ENCODE results near the gene CHN2. TPM values are rescaled to one million over a fixed set of nuclear protein-coding genes. Genes with fewer than 3 reads are reported as not detected.

CHN2 gene
- total RNA-seq, 1 donor from 2014 or later = 8.0 TPM

DNA sequence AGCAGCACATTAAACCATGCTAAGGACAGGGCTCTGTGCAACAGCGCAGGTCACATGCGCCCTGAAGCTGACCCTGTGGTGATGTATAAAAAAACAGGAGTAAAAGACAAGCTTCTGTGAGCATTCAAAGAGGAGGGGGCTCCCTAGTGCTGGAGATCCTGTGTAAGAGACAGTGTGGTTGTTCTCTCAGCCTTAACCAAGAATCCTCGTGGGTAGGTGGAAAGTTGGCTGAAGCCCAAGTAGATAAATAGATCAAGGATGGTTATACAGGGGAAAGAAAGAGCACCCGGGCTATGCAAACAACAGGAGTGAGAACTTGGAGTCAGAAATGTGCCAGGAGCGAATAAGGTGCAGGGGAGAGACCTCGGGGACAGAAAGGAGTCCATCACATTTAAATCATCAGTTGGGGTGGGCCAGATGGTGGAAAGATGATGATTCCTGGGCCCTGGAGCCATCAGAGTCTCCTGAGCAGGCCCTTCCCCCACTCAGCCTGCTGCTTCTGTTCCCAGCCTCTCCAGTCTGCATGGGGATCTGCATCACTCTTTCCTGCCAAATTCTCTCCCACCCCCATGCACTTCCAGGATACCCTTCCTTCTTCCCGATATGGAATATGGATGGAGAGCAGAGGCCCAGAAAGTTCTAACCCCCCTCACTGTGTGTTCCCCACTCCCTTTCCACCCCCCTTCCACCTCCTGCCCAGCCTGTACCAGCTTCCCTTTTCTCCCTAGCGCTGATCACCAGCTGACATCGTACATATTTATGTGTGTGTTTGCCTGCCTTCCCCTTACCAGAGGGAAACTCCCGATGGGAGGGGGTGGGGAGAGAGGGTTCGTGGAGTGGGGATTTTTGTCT lies 291.0 kb downstream of the CHN2 start:
- no peaks in the 10 kb centered on the region for H3K27me3 Mint-ChIP-seq (ENCODE audit: low read depth)
- peak overlapping the region; percentile 70 for H3K27ac Mint-ChIP-seq
- DNase-seq (ENCODE audit: low spot score in 2 of 2, unreplicated experiment in 2 of 2) = no peak
- TF ChIP-seq, protein P1, sequence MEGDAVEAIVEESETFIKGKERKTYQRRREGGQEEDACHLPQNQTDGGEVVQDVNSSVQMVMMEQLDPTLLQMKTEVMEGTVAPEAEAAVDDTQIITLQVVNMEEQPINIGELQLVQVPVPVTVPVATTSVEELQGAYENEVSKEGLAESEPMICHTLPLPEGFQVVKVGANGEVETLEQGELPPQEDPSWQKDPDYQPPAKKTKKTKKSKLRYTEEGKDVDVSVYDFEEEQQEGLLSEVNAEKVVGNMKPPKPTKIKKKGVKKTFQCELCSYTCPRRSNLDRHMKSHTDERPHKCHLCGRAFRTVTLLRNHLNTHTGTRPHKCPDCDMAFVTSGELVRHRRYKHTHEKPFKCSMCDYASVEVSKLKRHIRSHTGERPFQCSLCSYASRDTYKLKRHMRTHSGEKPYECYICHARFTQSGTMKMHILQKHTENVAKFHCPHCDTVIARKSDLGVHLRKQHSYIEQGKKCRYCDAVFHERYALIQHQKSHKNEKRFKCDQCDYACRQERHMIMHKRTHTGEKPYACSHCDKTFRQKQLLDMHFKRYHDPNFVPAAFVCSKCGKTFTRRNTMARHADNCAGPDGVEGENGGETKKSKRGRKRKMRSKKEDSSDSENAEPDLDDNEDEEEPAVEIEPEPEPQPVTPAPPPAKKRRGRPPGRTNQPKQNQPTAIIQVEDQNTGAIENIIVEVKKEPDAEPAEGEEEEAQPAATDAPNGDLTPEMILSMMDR (IDR thresholded peaks at IDR 0.05; ENCODE audit: unreplicated experiment) = no peak
- no peaks in the 10 kb centered on the region for H3K36me3 Mint-ChIP-seq
- H3K4me1 Mint-ChIP-seq = peaks cover 77% of the 10 kb centered on the region
- no peak overlapping the region for H3K4me3 Mint-ChIP-seq
- no peaks in the 10 kb centered on the region for H3K9me3 Mint-ChIP-seq

DNA sequence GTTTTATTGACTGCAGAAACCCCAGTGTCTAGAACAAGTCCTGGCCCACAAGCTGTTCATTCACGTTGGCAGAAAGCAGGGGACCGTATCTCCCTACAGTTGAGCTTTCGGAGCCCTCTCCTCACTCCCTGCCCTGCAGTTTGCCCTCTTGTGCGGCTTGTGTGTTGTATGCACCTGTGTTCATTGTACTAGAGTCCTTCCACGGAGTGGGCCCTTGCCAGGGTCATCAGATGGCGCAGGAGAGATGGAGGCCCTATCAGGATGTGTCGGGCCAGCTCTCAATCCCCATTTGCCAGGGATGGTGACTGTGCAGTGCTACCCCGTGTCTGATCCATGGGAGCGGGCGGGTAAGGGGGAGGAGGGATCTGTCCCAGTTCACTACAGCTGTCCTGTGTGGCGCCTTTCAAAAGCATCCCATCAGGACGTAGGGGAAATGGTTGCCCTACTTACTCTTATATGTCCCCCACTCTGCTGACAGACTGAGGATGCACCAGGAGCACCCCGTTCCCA lies 291.7 kb downstream of the CHN2 start:
- Mint-ChIP-seq H3K9me3 (no peaks in the 10 kb centered on the region), H3K27me3 (ENCODE audit: low read depth) (no peaks in the 10 kb centered on the region), H3K4me3 (no peak overlapping the region), H3K36me3 (no peaks in the 10 kb centered on the region), H3K4me1 (peaks cover 71% of the 10 kb centered on the region), H3K27ac (peak overlapping the region; percentile 70)
- no peak for DNase-seq (ENCODE audit: low spot score in 2 of 2, unreplicated experiment in 2 of 2)
- TF ChIP-seq, protein P1 (IDR thresholded peaks at IDR 0.05; ENCODE audit: unreplicated experiment) = no peak

DNA sequence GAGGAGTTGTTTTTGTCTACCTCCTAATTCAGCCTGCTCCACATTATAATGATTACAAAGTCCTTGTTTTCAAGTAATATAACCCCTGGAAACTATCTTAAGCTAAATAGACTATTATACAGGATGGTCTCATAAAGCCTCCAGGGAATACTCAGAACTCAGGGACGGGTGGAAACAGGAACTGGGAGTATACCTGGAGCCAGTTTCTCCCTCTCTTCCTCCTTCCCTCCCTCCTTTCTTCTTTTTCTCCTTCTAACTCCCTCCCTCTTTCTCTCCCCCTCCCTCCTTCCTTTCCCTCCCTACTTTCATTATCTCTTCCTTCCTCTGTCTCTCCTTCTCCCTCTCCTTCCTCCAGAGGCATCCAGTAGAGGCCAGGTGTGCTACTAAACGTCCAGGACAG lies 292.8 kb downstream of the CHN2 start:
- H3K27ac Mint-ChIP-seq = peak overlapping the region; percentile 89
- H3K4me3 Mint-ChIP-seq = no peak overlapping the region
- H3K9me3 Mint-ChIP-seq = no peaks in the 10 kb centered on the region
- no peak for DNase-seq (ENCODE audit: low spot score in 2 of 2, unreplicated experiment in 2 of 2)
- H3K36me3 Mint-ChIP-seq = no peaks in the 10 kb centered on the region
- H3K27me3 Mint-ChIP-seq (ENCODE audit: low read depth) = no peaks in the 10 kb centered on the region
- H3K4me1 Mint-ChIP-seq = peaks cover 63% of the 10 kb centered on the region
- TF ChIP-seq, protein P1 (IDR thresholded peaks at IDR 0.05; ENCODE audit: unreplicated experiment) = no peak

DNA sequence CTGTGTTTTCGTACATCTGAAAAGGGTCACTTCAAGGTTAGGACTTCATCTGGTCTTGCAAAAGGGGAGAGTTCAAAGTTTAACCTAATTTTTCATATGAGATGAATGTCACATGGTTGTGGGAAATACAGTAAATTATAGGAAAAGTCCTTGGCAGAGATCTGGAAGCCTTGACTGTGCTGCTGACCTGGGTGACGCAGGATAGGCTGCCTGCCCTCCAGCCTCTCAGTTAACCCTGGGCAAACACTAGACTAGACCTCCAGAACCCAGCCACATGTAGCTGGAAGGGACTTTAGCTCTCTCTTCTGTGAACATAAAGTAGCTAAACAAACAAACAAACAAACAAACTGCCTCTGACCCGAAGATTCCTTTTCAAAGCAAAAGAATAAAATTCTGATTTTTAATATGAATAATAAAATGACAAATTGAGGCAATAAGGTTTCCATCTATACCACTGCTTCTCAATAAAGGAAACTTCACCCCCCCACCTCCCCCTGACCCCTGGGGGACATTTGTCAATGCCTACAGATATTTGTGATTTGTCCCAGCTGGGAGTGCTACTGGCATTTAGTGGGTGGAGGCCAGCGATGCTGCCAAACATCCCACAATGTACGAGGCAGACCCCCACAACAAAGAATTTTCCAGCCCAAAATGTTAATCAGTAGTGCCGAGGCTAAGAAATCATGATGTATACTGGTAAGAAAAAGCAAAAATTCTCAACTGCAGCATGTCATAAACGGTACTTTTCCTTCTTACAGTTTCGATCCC lies 293.8 kb downstream of the CHN2 start:
- peaks cover 59% of the 10 kb centered on the region for H3K4me1 Mint-ChIP-seq
- DNase-seq (ENCODE audit: low spot score in 2 of 2, unreplicated experiment in 2 of 2) = no peak
- no peaks in the 10 kb centered on the region for H3K27me3 Mint-ChIP-seq (ENCODE audit: low read depth)
- H3K9me3 Mint-ChIP-seq = no peaks in the 10 kb centered on the region
- H3K36me3 Mint-ChIP-seq = no peaks in the 10 kb centered on the region
- H3K4me3 Mint-ChIP-seq = no peak overlapping the region
- TF ChIP-seq, protein P1 (IDR thresholded peaks at IDR 0.05; ENCODE audit: unreplicated experiment) = no peak
- peak overlapping the region; percentile 89 for H3K27ac Mint-ChIP-seq

DNA sequence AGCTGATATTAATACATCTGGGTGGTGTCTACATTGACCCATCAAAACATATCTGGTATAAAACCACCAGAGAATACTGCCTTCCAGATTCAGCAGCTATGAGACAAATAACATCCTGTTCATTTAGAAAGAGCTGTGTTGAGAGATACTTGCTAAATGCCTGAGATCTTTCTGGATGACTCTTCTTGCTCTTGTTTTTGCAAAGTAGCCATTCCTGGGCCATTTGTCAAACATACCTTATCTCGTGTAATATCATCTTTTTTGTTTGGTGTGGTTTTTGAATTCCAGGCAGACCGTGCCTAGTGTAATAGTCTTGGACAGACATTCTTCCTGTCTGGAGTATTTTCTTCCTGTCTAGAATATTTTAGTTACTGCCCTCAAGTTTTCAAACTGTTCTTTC lies 294.4 kb downstream of the CHN2 start:
- TF ChIP-seq, protein P1 (IDR thresholded peaks at IDR 0.05; ENCODE audit: unreplicated experiment) = no peak
- no peak for DNase-seq (ENCODE audit: low spot score in 2 of 2, unreplicated experiment in 2 of 2)
- Mint-ChIP-seq H3K4me3 (peak overlapping the region; percentile 0), H3K4me1 (peaks cover 57% of the 10 kb centered on the region), H3K27me3 (ENCODE audit: low read depth) (no peaks in the 10 kb centered on the region), H3K36me3 (no peaks in the 10 kb centered on the region), H3K9me3 (no peaks in the 10 kb centered on the region), H3K27ac (peak overlapping the region; percentile 89)
